HG03571 (cell line): ENCODE data around the gene SNX32.

Source experiments
- ATAC-seq: cut with Tn5 transposase; IDR thresholded peaks from one replicate; pipeline ENCODE4 v1.9.1; 2021; ENCODE audit not compliant: unreplicated experiment

SNX32 gene

DNA sequence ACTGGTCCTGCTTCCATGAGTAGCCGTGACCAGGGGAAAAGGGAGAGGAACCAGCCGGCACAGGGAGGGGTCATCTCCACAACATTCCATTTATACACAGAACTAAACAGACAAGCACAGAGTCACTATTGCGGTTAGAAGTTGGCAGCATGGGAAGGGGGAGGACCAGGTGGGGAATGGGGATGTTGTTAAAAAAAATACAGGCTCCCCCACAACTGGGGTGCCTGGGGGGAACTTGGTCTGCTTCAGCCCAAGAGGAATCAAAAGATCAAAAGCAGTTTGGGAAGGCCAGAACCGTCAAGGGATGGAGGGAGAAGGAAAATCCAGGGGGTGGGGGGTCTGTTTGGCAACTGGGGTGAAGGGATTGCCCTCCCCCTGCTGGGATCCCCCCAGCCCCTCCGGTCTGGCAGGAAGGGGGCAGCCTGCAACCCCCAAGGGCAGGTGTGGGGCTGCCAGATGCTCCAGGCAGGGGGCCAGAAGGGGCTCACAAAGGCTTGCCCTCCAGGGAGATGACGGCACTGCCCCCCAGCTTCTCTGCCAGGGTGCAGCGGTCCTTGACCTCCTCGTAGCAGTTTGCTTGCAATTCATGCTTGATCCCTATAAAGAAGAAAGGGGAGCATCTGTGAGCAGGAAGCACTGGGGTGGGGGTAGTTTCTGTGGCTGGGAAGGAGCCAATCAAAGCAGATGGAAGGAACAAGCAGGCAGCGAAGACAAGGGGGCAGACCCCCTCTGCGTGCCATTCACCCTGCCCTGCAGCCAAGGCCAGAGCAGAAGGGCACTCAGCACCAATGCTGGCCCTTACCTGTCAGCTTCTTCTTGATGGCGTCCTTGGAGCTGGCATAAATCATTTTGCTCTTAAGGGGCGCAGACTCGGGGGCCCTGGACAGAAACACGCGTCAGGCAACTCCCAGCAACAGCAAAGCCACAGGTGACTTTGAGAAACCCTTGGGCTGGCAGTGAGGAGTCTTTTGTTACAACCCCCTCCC is 21.4 kb downstream of the SNX32 start:
- ATAC-seq: no peak

DNA sequence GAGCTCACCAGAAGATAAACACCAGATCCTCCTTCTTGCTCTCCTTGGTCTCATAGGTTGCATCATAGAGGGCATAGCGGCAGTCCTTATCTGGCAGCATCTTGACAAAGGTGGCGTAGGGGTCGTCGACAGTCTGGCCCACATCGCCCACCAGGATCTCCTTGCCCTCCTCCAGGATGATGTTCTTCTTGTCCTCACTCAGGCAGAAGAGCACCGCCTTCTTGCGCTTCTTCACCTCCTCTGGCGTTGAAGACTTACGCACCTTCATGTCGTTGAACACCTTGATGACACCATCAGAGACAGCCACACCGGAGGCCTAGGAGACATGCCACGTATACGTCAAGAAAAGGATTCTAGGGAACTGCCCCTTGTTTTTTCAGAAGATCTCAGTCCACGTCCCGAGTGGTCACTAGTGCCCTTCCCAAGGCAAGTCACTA is 22.2 kb downstream of the SNX32 start:
- no peak for ATAC-seq

GRCh38 chr11:65856689-65857499 is 23.1 kb downstream of the SNX32 start:
- ATAC-seq: peak; percentile 31

DNA sequence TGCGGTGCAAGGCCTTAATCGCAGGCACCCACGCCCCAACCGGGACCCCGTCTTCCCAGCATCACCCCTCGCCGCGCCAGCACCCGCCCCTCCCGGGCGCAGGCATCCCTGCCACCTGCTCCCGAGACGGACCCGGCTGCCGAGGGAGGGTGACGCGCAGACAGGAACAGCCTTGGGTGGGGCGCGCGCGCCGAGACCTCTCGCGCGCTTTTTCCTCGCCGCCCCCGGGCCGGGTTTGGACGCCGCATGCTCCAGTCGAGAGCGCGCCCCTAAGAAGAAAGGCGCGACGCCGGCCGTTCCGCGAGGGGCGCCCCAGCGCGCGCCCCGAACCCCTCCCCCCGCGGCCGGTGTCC is 23.7 kb downstream of the SNX32 start:
- ATAC-seq: no peak

GRCh38 chr11:65857853-65858680 is 24.3 kb downstream of the SNX32 start, which contains the start of gene CFL1:
CFL1 (minus strand) TSS chr11:65858180; CDS start chr11:65858099, 81 bp downstream.
- ATAC-seq: peak; percentile 33

GRCh38 chr11:65858681-65859087 is 24.9 kb downstream of the SNX32 start:
- ATAC-seq: no peak

- ATAC-seq: peak; percentile 46
Observed at GRCh38 chr11:65859095-65859811, 25.5 kb downstream of the SNX32 start.

- ATAC-seq: no peak
Observed at GRCh38 chr11:65859812-65860277, 26.1 kb downstream of the SNX32 start.

GRCh38 chr11:65860278-65861164 is 26.8 kb downstream of the SNX32 start, which contains the start of gene MUS81:
MUS81 (plus strand) TSS chr11:65860433; CDS start chr11:65860754, 321 bp downstream.
- no peak for ATAC-seq

DNA sequence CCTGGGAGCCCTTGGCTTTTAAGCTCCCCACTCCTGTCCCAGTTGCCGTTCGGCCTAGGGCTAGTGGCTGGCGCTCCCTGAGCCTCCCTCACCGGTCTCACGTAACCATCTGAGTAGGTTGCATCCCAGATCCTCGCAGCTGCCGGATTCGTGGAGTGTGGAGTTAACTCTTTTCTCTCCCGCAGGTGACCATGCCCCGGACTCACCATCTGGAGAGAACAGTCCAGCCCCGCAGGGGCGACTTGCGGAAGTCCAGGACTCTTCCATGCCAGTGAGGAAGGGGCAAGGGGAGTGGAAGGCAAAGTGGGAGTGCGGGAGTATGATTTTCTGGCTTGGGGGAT is 27.4 kb downstream of the SNX32 start:
- no peak for ATAC-seq

- ATAC-seq: no peak
Observed at GRCh38 chr11:65861533-65862183, 27.9 kb downstream of the SNX32 start.

GRCh38 chr11:65862191-65862735 is 28.5 kb downstream of the SNX32 start:
- ATAC-seq: no peak

DNA sequence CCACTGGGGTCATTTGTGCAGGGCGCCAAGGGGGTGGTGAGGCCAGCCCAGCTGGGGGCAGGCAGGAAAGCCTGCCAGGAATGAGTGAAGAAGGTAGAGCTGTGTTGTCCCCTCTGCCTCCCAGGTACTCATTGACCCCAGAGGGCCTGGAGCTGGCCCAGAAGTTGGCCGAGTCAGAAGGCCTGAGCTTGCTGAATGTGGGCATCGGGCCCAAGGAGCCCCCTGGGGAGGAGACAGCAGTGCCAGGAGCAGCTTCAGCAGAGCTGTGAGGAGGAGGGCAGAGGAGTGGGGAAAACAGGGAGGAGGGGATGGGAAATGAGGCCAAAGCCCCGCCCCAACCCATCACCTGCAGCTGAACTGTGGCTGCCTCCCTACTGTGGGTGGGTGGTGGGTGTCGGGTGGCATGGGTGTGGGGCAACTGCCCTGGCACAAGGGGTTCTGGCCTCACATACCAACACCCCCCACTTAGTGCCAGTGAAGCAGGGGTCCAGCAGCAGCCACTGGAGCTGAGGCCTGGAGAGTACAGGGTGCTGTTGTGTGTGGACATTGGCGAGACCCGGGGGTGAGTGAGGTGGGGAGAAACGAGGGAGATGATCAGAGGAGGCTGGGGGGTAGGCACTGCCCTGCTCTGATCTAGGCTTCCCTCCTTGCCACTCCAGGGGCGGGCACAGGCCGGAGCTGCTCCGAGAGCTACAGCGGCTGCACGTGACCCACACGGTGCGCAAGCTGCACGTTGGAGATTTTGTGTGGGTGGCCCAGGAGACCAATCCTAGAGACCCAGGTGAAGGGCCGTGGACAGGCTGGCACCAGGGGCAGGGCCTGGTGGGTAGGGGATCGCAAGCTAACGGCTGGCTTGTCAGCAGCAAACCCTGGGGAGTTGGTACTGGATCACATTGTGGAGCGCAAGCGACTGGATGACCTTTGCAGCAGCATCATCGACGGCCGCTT is 29.5 kb downstream of the SNX32 start:
- no peak for ATAC-seq

DNA sequence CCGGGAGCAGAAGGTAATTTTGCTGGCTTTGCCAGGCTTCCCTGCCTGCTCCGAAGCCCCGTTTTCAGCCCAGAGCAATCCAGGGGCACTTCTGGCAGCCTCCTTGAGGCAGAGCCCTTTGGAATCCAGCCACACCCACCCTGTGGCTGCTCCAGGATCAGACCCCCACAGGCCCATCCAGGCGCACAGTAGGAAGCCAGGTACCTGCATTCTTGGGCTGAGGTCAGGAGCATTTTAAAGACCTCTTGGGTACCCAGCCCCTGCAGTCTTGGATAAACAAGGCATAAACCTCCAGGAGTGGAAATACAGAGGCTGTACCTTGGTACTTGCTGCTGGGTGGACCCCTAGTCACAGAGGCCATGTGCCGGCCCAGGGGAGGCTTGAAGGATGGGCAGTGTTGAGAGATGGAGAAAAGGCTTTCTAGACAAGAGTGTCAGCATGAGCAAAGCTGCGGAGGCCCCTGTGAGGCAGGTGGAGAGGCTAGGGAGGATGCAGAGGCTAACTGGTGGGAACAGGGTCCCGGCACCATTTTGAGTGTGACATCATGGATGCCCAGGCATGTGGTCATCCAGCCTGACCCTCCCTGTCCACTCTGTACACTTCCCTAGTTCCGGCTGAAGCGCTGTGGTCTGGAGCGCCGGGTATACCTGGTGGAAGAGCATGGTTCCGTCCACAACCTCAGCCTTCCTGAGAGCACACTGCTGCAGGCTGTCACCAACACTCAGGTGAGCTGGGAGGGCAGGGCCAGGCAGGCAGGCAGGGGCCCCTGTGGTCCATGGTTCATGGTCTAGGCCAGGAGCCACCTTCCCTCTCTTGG is 30.3 kb downstream of the SNX32 start:
- no peak for ATAC-seq

DNA sequence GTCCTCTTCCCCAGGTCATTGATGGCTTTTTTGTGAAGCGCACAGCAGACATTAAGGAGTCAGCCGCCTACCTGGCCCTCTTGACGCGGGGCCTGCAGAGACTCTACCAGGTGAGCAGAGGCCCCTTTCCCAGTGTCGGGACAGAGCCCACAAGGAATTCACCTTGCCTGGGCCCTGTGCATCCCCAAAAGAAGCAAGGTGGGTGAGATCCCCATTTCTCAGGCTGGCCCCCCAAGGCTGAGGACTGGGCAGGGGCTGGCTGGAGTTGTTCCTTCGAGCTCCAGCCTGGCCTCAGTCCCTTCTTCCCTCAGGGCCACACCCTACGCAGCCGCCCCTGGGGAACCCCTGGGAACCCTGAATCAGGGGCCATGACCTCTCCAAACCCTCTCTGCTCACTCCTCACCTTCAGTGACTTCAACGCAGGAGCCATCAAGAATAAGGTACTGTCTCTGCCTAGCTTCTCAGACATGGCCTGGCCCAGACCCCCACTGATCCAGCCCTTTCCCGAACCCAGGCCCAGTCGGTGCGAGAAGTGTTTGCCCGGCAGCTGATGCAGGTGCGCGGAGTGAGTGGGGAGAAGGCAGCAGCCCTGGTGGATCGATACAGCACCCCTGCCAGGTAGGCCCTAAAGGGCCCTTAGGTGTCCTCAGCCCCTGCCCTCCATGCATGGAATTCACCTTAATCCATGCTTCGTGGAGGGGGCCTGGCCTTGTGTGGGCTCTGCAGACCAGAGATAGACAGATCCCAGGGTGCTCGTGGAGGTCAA is 31.1 kb downstream of the SNX32 start:
- no peak for ATAC-seq
